Fibroblast of villous mesenchyme (primary cell): ENCODE data around the gene SLPI. TPM values are rescaled to one million over a fixed set of nuclear protein-coding genes. Genes with fewer than 3 reads are reported as not detected.

ENCODE experiments used
- DNase-seq: peaks from one replicate; pipeline ENCODE4 v3.0.0-alpha.2; 2010; ENCODE audit warnings: low read depth
- H3K4me3 ChIP-seq: 2 replicates; pipeline ENCODE4 v1.5.1; 2011; ENCODE audit warnings: low read depth, mild to moderate bottlenecking, low read length
- CTCF ChIP-seq: IDR thresholded peaks from 2 replicates; pipeline ENCODE4 v1.5.1; 2012; ENCODE audit warnings: low read depth, mild to moderate bottlenecking, low read length; ENCODE audit not compliant: insufficient read depth
- total RNA-seq: library from RNA; depleted of rRNA; stranded (reverse); fragments of >200 nt; gene quantifications from 2 replicates; pipeline ENCODE4 v1.2.3, GENCODE V29; 2012

The SLPI gene
- total RNA-seq, 1 donor = not detected

GRCh38 chr20:45246109-45246508, 8.3 kb downstream of the SLPI start:
- no peak for TF ChIP-seq CTCF
- no peak for DNase-seq
- no peak overlapping the region for H3K4me3 ChIP-seq

GRCh38 chr20:45238139-45238538, 16.2 kb downstream of the SLPI start:
- DNase-seq = no peak
- TF ChIP-seq CTCF = no peak
- H3K4me3 ChIP-seq = no peak overlapping the region

GRCh38 chr20:45235995-45236394, 18.4 kb downstream of the SLPI start:
- no peak overlapping the region for H3K4me3 ChIP-seq
- DNase-seq = no peak
- peak; percentile 49 for TF ChIP-seq CTCF

GRCh38 chr20:45230631-45231030, 23.7 kb downstream of the SLPI start:
- no peak for DNase-seq
- TF ChIP-seq CTCF = no peak
- H3K4me3 ChIP-seq = no peak overlapping the region

- peak; percentile 16 for DNase-seq
- peak; percentile 56 for TF ChIP-seq CTCF
- H3K4me3 ChIP-seq = no peak overlapping the region
Observed at GRCh38 chr20:45229264-45230056, 24.9 kb downstream of the SLPI start.

- TF ChIP-seq CTCF = no peak
- no peak overlapping the region for H3K4me3 ChIP-seq
- no peak for DNase-seq
Observed at GRCh38 chr20:45226287-45226686, 28.1 kb downstream of the SLPI start.

GRCh38 chr20:45223136-45223535, 31.2 kb downstream of the SLPI start:
- H3K4me3 ChIP-seq = no peak overlapping the region
- no peak for DNase-seq
- TF ChIP-seq CTCF = no peak
